Dedifferentiated amniotic fluid mesenchymal stem cell (primary cell): ENCODE data around the gene LBHD1.
"Not testable (repeated sequence)": the region's sequence is repeated elsewhere in the genome, so short reads cannot be mapped to it uniquely, and the experiment has no call there.

Experiments
- DNase-seq: peaks from one replicate; pipeline ENCODE4 v3.0.0-alpha.2; 2016; ENCODE audit errors: extremely low spot score

The LBHD1 gene

DNA sequence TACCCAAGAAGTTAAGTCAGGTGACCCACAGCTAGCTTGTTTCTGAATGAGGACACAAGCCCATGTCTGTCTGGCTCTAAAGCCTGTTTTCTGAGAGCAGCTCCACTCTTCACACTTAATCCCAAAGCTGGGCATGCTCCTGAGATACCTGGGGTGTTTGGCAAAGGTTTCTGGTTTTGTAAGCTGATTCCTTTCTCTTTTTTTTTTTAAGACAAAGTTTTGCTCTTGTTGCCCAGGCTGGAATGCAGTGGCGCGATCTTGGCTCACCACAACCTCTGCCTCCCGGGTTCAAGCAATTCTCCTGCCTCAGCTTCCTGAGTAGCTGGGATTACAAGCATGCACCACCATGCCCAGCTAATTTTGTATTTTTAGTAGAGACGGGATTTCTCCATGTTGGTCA is 21.6 kb upstream of the LBHD1 start:
- DNase-seq, result not testable (repeated sequence)

GRCh38 chr11:62689421-62690183 is 17.5 kb upstream of the LBHD1 start, which contains the start of gene LRRN4CL:
Gene LRRN4CL, minus strand, starts transcription at chr11:62689530. Its CDS starts 1,022 bp downstream, at chr11:62688508.
- DNase-seq, result peak; percentile 96

DNA sequence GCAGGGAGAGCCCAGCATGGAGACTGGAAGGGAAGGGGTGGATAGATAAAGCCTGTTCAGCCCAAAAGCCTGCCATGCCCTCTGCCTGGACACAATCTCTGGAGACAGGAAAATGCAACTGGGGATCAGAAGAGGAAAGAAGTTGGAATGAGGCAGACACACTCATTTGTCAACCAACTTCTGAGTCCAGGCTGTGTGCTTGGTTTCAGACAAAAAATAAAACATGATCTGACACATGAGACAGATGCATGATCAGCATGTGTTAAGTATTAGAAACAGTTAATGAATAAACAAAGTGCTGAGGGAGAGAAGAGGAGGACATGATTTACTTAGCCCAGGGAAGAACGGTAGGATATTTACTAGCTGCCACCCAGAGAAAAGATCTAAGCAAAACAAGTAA is 16.4 kb upstream of the LBHD1 start:
- DNase-seq, result no peak

GRCh38 chr11:62687508-62688396 is 15.7 kb upstream of the LBHD1 start:
- no peak for DNase-seq

DNA sequence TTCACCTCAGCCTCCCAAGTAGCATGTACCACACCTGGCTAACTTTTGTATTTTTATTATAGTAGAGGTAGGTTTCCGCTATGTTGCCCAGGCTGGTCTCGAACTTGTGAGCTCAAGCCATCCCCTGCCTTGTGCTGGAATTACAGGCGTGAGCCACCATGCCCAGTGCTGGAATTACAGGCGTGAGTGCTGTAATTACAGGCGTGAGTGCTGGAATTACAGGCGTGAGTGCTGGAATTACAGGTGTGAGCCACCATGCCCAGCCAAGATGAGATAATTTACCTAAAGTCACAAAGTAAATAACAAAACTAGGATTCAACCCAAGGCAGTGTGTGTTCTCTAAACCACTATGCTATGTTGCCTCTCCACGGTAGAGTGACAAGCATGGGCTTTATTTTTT is 10.5 kb upstream of the LBHD1 start:
- no peak for DNase-seq

GRCh38 chr11:62680825-62681240 is 8.8 kb upstream of the LBHD1 start:
- DNase-seq, result peak; percentile 70

GRCh38 chr11:62678770-62679696 is 7.0 kb upstream of the LBHD1 start, which contains the start of gene UBXN1:
Gene UBXN1, minus strand, starts transcription at chr11:62679073. Its CDS starts 150 bp downstream, at chr11:62678923.
- DNase-seq, result peak; percentile 86

- no peak for DNase-seq
Observed at GRCh38 chr11:62678433-62678769, 6.3 kb upstream of the LBHD1 start.

DNA sequence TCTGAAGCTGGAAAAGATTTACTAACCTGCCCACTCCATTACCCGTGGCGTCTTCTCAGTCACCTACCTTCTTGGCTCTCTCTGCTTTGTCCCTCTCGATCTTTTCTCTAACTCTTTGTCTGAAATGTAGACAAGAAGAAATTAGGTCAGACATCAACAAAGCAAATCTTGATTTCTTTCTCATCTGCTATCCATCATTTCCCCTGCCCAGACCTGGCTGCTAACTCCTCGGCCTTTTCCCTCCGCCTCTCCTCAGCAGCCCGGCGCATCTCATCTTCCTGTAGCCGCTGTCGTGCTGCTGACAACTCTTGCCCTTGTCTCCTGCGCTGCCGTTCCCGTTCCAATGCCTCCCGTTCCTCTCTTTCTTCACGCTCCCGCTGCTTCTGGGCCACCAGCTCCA is 5.6 kb upstream of the LBHD1 start:
- no peak for DNase-seq

- no peak for DNase-seq
Observed at GRCh38 chr11:62677156-62677555, 5.1 kb upstream of the LBHD1 start.

GRCh38 chr11:62676698-62677097 is 4.6 kb upstream of the LBHD1 start:
- no peak for DNase-seq

GRCh38 chr11:62675415-62675814 is 3.3 kb upstream of the LBHD1 start:
- DNase-seq, result not testable (repeated sequence)

GRCh38 chr11:62673196-62673525 is 1.1 kb upstream of the LBHD1 start:
- no peak for DNase-seq

GRCh38 chr11:62671236-62671607 is 845 bp downstream of the LBHD1 start:
- DNase-seq, result no peak

- DNase-seq, result no peak
Observed at GRCh38 chr11:62669420-62670161, 2.5 kb downstream of the LBHD1 start.

GRCh38 chr11:62667460-62667859 is 4.6 kb downstream of the LBHD1 start:
- no peak for DNase-seq

GRCh38 chr11:62666259-62666926 is 5.7 kb downstream of the LBHD1 start:
- no peak for DNase-seq

DNA sequence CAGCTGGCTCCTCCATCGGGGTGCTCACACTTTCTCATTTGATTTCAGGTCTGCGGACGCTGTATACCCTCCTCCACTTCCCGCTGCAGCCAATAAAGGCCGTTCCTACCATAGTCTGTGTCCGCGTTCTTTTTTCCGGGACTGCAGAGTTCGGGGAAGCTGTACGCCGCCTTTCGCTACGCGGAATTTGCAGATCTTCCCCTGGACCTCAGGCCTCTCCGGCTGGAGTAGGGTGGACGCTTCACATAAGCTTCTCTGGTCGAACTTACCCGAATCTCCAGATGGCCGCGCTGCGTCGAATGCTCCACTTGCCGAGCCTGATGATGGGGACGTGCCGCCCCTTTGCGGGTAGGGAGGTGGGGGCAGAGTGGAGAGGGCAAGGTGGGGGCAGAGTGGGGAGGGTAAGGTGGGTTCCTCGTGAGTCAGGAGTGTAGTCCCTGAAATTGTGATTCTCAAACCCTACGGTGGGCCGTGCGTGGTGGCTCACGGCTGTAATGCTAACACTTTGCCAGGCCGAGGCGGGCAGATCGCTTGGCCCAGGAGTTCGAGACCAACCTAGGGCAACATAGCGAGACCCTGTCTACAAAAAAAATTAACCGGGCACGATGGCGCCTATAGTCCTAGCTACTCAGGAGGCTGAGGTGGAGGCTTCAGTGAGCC is 6.3 kb downstream of the LBHD1 start:
- DNase-seq, result peak; percentile 45

DNA sequence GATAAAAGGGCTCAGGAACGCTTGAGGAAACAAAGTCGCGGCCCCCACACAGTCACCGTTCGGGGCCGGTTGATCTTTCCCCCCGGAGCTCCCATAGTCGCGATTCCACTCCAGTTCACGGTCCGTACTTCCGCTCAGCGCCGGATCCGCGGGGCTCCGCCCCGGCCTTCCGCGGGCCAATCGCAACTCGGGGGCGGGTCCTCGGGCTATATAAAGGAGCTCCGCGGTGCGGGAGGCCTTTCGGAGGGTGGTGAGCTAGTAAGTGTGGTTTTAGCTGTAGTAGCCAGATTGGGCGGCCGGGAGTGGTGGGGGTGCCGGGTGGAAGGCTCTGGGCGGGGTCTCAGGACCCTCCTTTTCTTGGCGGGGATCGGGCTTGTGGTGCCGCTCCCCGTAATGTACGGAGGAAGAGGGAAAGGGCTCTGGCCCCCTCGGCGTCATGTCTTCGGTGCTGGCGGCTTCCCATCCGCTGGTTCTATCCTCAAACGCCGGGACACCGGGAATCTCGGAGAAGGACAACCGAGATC is 6.9 kb downstream of the LBHD1 start, which contains the start of the genes C11orf98 and CSKMT:
Gene C11orf98 (minus strand): TSS at position 136 of the 524 bp plus-strand sequence. CDS start 41 bp downstream, at position 95.
Gene CSKMT (plus strand): TSS at position 238 of the 524 bp plus-strand sequence. CDS start 568 bp downstream, outside the sequence.
- DNase-seq, result peak; percentile 92
